Effector CD8-positive, alpha-beta T cell (primary cell): ENCODE results near the gene NOL12.
"Not testable (repeated sequence)": the region's sequence is repeated elsewhere in the genome, so short reads cannot be mapped to it uniquely, and the experiment has no call there.

Experiments
- DNase-seq: peaks from one replicate; lab custom pipeline; 2025; lab: John Stamatoyannopoulos, UW

NOL12 gene

GRCh38 chr22:37679670-37680069 is 6.5 kb upstream of the NOL12 start:
- no peak for DNase-seq

- DNase-seq, result no peak
Observed at GRCh38 chr22:37680191-37680851, 5.8 kb upstream of the NOL12 start.

- DNase-seq, result no peak
Observed at GRCh38 chr22:37681001-37681424, 5.1 kb upstream of the NOL12 start.

GRCh38 chr22:37681556-37682049 is 4.5 kb upstream of the NOL12 start:
- peak; percentile 44 for DNase-seq

- DNase-seq, result no peak
Observed at GRCh38 chr22:37684803-37685615, 1.1 kb upstream of the NOL12 start.

- DNase-seq, result no peak
Observed at GRCh38 chr22:37690407-37690806, 4.3 kb downstream of the NOL12 start.

- DNase-seq, result no peak
Observed at GRCh38 chr22:37690901-37691504, 4.9 kb downstream of the NOL12 start.

GRCh38 chr22:37692627-37693285 is 6.6 kb downstream of the NOL12 start:
- no peak for DNase-seq

- not testable (repeated sequence) for DNase-seq
Observed at GRCh38 chr22:37694131-37694530, 8.0 kb downstream of the NOL12 start.

GRCh38 chr22:37696260-37696656 is 10.1 kb downstream of the NOL12 start:
- not testable (repeated sequence) for DNase-seq

GRCh38 chr22:37696657-37697537 is 10.8 kb downstream of the NOL12 start, which contains the start of gene TRIOBP:
Gene TRIOBP, plus strand, starts transcription at chr22:37697048. Its CDS starts 4,318 bp downstream, at chr22:37701366.
- peak; percentile 72 for DNase-seq

GRCh38 chr22:37697538-37697835 is 11.3 kb downstream of the NOL12 start:
- no peak for DNase-seq

GRCh38 chr22:37701141-37701786 is 15.1 kb downstream of the NOL12 start:
- DNase-seq, result no peak

- DNase-seq, result no peak
Observed at GRCh38 chr22:37703906-37704305, 17.8 kb downstream of the NOL12 start.

GRCh38 chr22:37704645-37705044 is 18.5 kb downstream of the NOL12 start:
- DNase-seq, result no peak

GRCh38 chr22:37705205-37705604 is 19.1 kb downstream of the NOL12 start:
- DNase-seq, result no peak

- DNase-seq, result no peak
Observed at GRCh38 chr22:37708580-37709444, 22.7 kb downstream of the NOL12 start.

- no peak for DNase-seq
Observed at GRCh38 chr22:37709445-37709765, 23.3 kb downstream of the NOL12 start.

- no peak for DNase-seq
Observed at GRCh38 chr22:37710675-37711074, 24.5 kb downstream of the NOL12 start.

GRCh38 chr22:37711490-37711889 is 25.3 kb downstream of the NOL12 start:
- no peak for DNase-seq
